Subcutaneous adipose tissue (tissue), 4 donors: Measurements from ENCODE around the gene PROM1. TPM values are rescaled to one million over a fixed set of nuclear protein-coding genes. Genes with fewer than 3 reads are reported as not detected.

Source experiments
- CTCF ChIP-seq: fragments of 450-650 bp; IDR thresholded peaks from one replicate; pipeline ENCODE4 v1.5.1; 2016; ENCODE audit warnings: low read depth, mild to moderate bottlenecking, control low read depth, antibody characterized with exemption, moderate library complexity
- total RNA-seq, 4 donors: library from RNA; depleted of rRNA; stranded (reverse); fragments of >200 nt; gene quantifications; one replicate each; pipeline ENCODE4 v1.1.0, GENCODE V29; 2016

PROM1 gene
- total RNA-seq, 4 donors from 2014 or later, result 0.16 TPM; not detected in 3

DNA sequence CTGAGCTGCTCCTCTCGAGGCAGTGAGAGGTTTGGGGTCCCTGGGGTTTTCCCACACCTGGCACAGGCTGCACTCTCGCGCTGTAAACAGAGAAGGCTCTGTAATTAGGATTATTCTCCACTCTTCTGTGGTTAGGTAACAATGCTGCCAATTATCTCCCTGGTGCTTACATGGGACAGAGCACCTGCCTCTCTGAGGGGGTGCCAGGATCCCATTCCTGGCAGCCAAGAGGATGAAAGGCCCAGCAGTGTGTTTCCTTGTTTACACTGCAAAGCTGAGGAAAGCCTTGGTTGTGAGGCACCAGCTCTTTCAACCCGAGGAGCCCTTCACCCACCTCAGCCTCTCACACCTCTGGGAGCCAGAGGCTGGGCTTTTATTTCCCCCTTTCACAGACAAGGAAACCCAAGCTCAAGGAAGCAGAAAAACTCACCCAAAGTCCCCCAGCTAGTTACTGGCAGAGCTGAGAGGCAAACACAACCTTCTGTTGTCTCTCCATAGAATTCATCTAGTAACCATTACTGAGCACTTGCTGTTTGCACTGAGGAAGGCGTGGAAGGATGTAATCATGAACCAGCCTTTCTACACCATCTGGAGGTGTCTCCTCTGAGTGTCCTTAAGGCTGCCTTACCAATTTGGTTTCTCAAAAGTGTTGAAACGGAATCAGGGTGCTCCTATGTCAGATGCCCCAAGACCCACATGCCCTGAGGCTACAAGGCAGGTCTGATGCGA, 39.7 kb upstream of the PROM1 start:
- no peak for TF ChIP-seq CTCF

DNA sequence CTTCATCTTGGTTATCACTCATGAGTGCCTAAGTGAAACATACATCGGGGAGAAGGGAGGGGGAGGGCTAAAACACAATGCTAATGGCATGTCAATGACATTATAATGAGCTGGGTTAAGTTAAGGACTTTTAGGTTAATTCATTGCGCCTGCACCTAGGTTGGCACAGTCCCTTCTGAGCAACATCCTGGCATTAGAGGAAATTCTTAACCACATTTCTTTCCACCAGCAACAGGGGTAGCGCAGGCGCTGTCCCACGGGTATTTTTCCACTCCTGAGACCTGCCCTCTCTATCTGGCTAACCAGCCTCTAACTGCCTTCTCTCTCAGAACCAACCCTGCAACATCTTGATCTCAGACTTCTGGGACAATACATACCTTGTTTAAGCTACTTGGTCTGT, 39.0 kb upstream of the PROM1 start:
- TF ChIP-seq CTCF, result no peak

DNA sequence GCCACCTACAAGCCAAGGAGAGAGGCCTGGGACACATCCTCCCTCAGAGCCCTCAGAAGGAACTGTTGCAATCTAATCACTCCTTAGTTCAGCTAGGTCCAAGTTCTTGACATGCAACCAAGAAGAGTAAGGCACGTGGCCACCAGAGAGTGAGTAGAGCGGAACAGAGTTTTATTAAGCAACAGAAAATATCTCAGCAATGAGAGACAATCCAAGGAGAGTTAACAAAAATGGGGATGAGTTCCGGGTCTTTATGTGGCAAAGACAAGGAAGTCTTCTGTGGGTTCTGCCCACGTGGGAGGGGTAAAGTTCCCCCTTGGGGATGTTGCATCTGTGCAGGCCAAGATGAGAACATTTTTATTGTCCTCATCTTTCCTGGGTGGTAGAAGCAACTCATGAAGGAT, 38.5 kb upstream of the PROM1 start:
- TF ChIP-seq CTCF, result no peak

- TF ChIP-seq CTCF, result no peak
Measured at GRCh38 chr4:16120720-16121119, 36.9 kb upstream of the PROM1 start.

DNA sequence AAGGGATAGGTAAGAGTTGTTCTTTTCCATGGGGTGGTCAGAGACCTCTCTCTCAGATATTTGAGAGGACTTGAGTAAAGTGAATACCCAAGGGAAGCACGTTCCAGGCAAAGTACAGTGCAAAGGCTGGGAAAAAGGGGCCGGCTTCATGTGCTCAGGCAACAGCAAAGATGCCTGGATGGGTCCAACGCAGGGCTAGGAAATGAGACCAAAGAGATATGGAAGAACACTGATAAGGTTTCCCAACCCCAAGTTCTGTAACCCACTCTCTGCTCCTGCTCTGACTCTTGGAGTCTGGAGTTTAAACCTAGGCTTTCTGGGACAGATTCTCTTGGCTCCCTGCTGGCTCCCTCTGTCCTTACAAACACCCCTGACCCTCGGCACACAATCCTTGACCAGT, 36.2 kb upstream of the PROM1 start:
- no peak for TF ChIP-seq CTCF

GRCh38 chr4:16118090-16118489, 34.3 kb upstream of the PROM1 start:
- TF ChIP-seq CTCF, result no peak

DNA sequence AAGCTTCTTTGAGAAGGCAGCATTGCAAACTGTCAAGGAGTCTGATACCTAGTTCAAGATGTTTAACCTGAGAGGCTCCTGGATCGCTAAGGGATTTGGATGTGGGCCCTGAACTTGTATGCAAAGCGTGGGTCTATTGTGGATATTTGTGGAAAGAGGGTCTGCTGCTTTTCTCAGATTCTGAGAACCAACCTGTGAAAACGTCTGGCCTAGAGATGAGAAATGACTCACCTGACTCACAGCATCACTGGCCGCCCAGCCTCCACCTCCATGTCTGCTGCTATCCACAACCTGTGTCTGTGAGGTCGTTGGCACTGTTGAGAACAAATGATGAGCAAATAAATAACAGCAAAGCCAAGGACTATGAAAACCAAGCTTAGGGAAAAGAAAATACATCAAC, 33.3 kb upstream of the PROM1 start:
- no peak for TF ChIP-seq CTCF
